Measurements from ENCODE around the gene MRPL24. TPM values are rescaled to one million over a fixed set of nuclear protein-coding genes. Genes with fewer than 3 reads are reported as not detected.

Gene MRPL24
- total and polyA plus RNA-seq, 2 of the 8 experiments (the other 6 are each of a cell fraction or from before 2014, with no cell fraction given): 29.7 to 35.2 TPM

GRCh38 chr1:156694690-156694962 lies 46.3 kb downstream of the MRPL24 start:
- Histone ChIP-seq H3K23ac (ENCODE audit: insufficient read length) (no peak overlapping the region), H3K36me3 (ENCODE audit: control insufficient read depth in 2 of 4, insufficient read depth in 4 of 4, low read length in 3 of 4) (peaks cover 8 to 19% (median 11%) of the 10 kb centered on the region in 4 experiments), H2AK5ac (ENCODE audit: low read depth, low read length) (no peak overlapping the region), H3K9ac (replicated peaks in 1 of 4; ENCODE audit: extremely low read depth in 1 of 4, low read depth in 3 of 4, low read length in 3 of 4) (no peak overlapping the region), H3K4ac (replicated peaks; ENCODE audit: insufficient read length, low read depth, low read length) (no peak overlapping the region), H2BK5ac (ENCODE audit: low read depth, low read length) (peak overlapping the region; percentile 97; the same call in 1 of the 2 replicates), H3K18ac (ENCODE audit: extremely low read depth, low read length) (peak overlapping the region; percentile 93), H4K8ac (ENCODE audit: extremely low read depth, insufficient read depth, low read length) (peak overlapping the region; percentile 19; the same call in 1 of the 2 replicates), H3K4me1 (replicated peaks in 1 of 4; ENCODE audit: control insufficient read depth in 3 of 4, insufficient read depth in 4 of 4, low read length in 3 of 4) (peaks cover 24 to 45% (median 37%) of the 10 kb centered on the region in 4 experiments), H4K91ac (replicated peaks; ENCODE audit: insufficient read length, low read length) (peak overlapping the region; percentile 96), H2AFZ (ENCODE audit: low read length) (no peak overlapping the region), H3K23me2 (ENCODE audit: low read depth, low read length) (peaks cover 10% of the 10 kb centered on the region; the same call in 1 of the 2 replicates), H3K4me2 (ENCODE audit: insufficient read depth in 1 of 2, low read depth in 2 of 2, low read length in 2 of 2) (peak overlapping the region; percentile 14 to 72), H2BK15ac (ENCODE audit: low read length) (peak overlapping the region; percentile 72; the same call in 1 of the 2 replicates), H3K56ac (replicated peaks; ENCODE audit: insufficient read length, low read depth, low read length) (no peak overlapping the region), H3K27ac (ENCODE audit: low read depth, low read length) (peak overlapping the region; percentile 74; the same call in 1 of the 2 replicates), H2BK20ac (ENCODE audit: low read length) (peak overlapping the region; percentile 94), H3K9me3 (ENCODE audit: insufficient read depth in 2 of 2, low read depth in 1 of 2, low read length in 1 of 2) (no peaks in the 10 kb centered on the region), H4K5ac (ENCODE audit: insufficient read length, low read depth, low read length) (peak overlapping the region; percentile 44), H3K14ac (ENCODE audit: insufficient read length) (no peak overlapping the region), H3K27me3 (replicated peaks in 1 of 4; ENCODE audit: control insufficient read depth in 3 of 4, extremely low read depth in 1 of 4, insufficient read depth in 3 of 4, low read length in 3 of 4) (peaks cover 0 to 7% (median 0%) of the 10 kb centered on the region in 4 experiments; a peak in 2 of 7 replicates), H3K79me2 (ENCODE audit: control insufficient read depth in 1 of 2, insufficient read depth in 2 of 2, low read length in 2 of 2) (no peaks in the 10 kb centered on the region), H3K79me1 (ENCODE audit: low read depth, low read length) (no peaks in the 10 kb centered on the region), H2BK120ac (replicated peaks; ENCODE audit: low read depth, low read length) (peak overlapping the region; percentile 12), H4K20me1 (replicated peaks in 1 of 2; ENCODE audit: control insufficient read depth in 1 of 2, insufficient read depth in 2 of 2, low read length in 2 of 2) (no peaks in the 10 kb centered on the region), H2BK12ac (ENCODE audit: low read depth, low read length) (peak overlapping the region; percentile 99), H3K4me3 (ENCODE audit: extremely low read depth in 1 of 4, insufficient read depth in 2 of 4, low read depth in 3 of 4, low read length in 4 of 4) (peak overlapping the region in 1 of 4 experiments; percentile 49; a peak in 2 of 8 replicates)
- DNase-seq (ENCODE audit: low read depth in 1 of 2, low spot score in 2 of 2) (no peak), FAIRE-seq (no peak)
- ChIA-PET CTCF (ENCODE audit: partially characterized antibody) (interaction anchor here (0.6 to 66.0 kb wide), 7 partner anchors 7 to 165 kb away, joined by 3 to 4284 read pairs (median 132); partner anchors contain the start of genes BCAN, CRABP2, HAPLN2 and INSRR), POLR2A (ENCODE audit: partially characterized antibody) (interaction anchor here (1.1 to 13.9 kb wide), 7 partner anchors 10 to 62 kb away, joined by 3 to 530 read pairs (median 19); partner anchors contain the start of genes CRABP2, ISG20L2, METTL25B and NES)
- TF ChIP-seq SUZ12 (IDR thresholded peaks at IDR 0.05; ENCODE audit: low read length) (no peak), BRCA1 (IDR thresholded peaks at IDR 0.05; ENCODE audit: low read depth, low read length) (no peak), CTBP2 (IDR thresholded peaks at IDR 0.05; ENCODE audit: borderline replicate concordance, insufficient read depth, insufficient read length, low read length) (no peak), SRF (IDR thresholded peaks at IDR 0.05; ENCODE audit: low read depth, low read length) (no peak), EGR1 (IDR thresholded peaks at IDR 0.05; ENCODE audit: borderline replicate concordance, low read depth, low read length) (no peak), EP300 (IDR thresholded peaks at IDR 0.05; ENCODE audit: borderline replicate concordance in 1 of 2, low read depth in 2 of 2, low read length in 2 of 2) (no peak), RAD21 (IDR thresholded peaks at IDR 0.05 in 1 of 2, conservative IDR thresholded peaks at IDR 0.05 in 1 of 2; ENCODE audit: low read depth in 2 of 2, low read length in 2 of 2) (no peak), HDAC2 (IDR thresholded peaks at IDR 0.05; ENCODE audit: borderline replicate concordance in 1 of 2, low read depth in 2 of 2, low read length in 2 of 2) (no peak), SIX5 (IDR thresholded peaks at IDR 0.05; ENCODE audit: low read depth, low read length) (no peak)
- WGBS, 2 experiments (ENCODE audit: extremely low coverage in 1 of 2, insufficient coverage in 1 of 2, insufficient read length in 1 of 2, insufficient replicate concordance in 2 of 2, low coverage in 1 of 2, low lambda C conversion rate in 2 of 2, missing lambda C conversion rate in 1 of 2): 77% methylated on average over 5 of the region's 5 CpGs; no CpG with 5 or more reads in 1 of the 2 experiments

Measured in H1 (cell line).